GM12872 (cell line): Measurements from ENCODE around the gene LRP3.

Source experiments
- CTCF ChIP-seq: IDR thresholded peaks from 3 replicates; pipeline ENCODE4 v1.5.1; 2011; ENCODE audit warnings: low read depth, mild to moderate bottlenecking, low read length, moderate library complexity; ENCODE audit not compliant: insufficient read depth

The LRP3 gene

GRCh38 chr19:33158365-33158764, 35.8 kb upstream of the LRP3 start:
- no peak for TF ChIP-seq CTCF

GRCh38 chr19:33159149-33159548, 35.0 kb upstream of the LRP3 start:
- TF ChIP-seq CTCF: no peak

GRCh38 chr19:33159893-33160292, 34.2 kb upstream of the LRP3 start:
- no peak for TF ChIP-seq CTCF

GRCh38 chr19:33161201-33161600, 32.9 kb upstream of the LRP3 start:
- TF ChIP-seq CTCF: no peak

- no peak for TF ChIP-seq CTCF
Measured at GRCh38 chr19:33163481-33163880, 30.6 kb upstream of the LRP3 start.

GRCh38 chr19:33167438-33167837, 26.7 kb upstream of the LRP3 start:
- no peak for TF ChIP-seq CTCF

GRCh38 chr19:33168528-33168927, 25.6 kb upstream of the LRP3 start:
- no peak for TF ChIP-seq CTCF
